DMS 273 (cell line): ENCODE measurements around the gene PCED1A.
A peak's percentile ranks its signal among the peaks of the same experiment; 100 is the strongest.

Experiments
- DNase-seq: peaks from one replicate; lab custom pipeline; 2025; ENCODE audit not compliant: unreplicated experiment; lab: John Stamatoyannopoulos, UW

Gene PCED1A

GRCh38 chr20:2866236-2866635, 25.8 kb upstream of the PCED1A start:
- DNase-seq: no peak

GRCh38 chr20:2865630-2866029, 25.2 kb upstream of the PCED1A start:
- DNase-seq: no peak

GRCh38 chr20:2865101-2865500, 24.6 kb upstream of the PCED1A start:
- DNase-seq: no peak

GRCh38 chr20:2864626-2865025, 24.2 kb upstream of the PCED1A start:
- no peak for DNase-seq

- DNase-seq: no peak
Measured at GRCh38 chr20:2859330-2860121, 19.1 kb upstream of the PCED1A start.

- no peak for DNase-seq
Measured at GRCh38 chr20:2858591-2858990, 18.1 kb upstream of the PCED1A start.

- no peak for DNase-seq
Measured at GRCh38 chr20:2851086-2851485, 10.6 kb upstream of the PCED1A start.

- no peak for DNase-seq
Measured at GRCh38 chr20:2849529-2849928, 9.1 kb upstream of the PCED1A start.

- DNase-seq: no peak
Measured at GRCh38 chr20:2847802-2848201, 7.3 kb upstream of the PCED1A start.

GRCh38 chr20:2846698-2847097, 6.2 kb upstream of the PCED1A start:
- DNase-seq: no peak

- DNase-seq: no peak
Measured at GRCh38 chr20:2845607-2846006, 5.2 kb upstream of the PCED1A start.

- peak; percentile 66 for DNase-seq
Measured at GRCh38 chr20:2840967-2841531, 594 bp upstream of the PCED1A start.

- no peak for DNase-seq
Measured at GRCh38 chr20:2839732-2840137, 720 bp downstream of the PCED1A start.

- no peak for DNase-seq
Measured at GRCh38 chr20:2838847-2839671, 1.4 kb downstream of the PCED1A start.

- DNase-seq: no peak
Measured at GRCh38 chr20:2838170-2838797, 2.2 kb downstream of the PCED1A start.

GRCh38 chr20:2837221-2837960, 3.1 kb downstream of the PCED1A start:
- no peak for DNase-seq

- no peak for DNase-seq
Measured at GRCh38 chr20:2836035-2836434, 4.4 kb downstream of the PCED1A start.

GRCh38 chr20:2835331-2835796, 5.1 kb downstream of the PCED1A start:
- DNase-seq: no peak

GRCh38 chr20:2834401-2835110, 5.9 kb downstream of the PCED1A start:
- no peak for DNase-seq

GRCh38 chr20:2833761-2834160, 6.7 kb downstream of the PCED1A start:
- DNase-seq: no peak
